Immature natural killer cell (primary cell): ENCODE measurements around the gene ZFP36L2. TPM values are rescaled to one million over a fixed set of nuclear protein-coding genes. Genes with fewer than 3 reads are reported as not detected.
"Not testable (repeated sequence)": the region's sequence is repeated elsewhere in the genome, so short reads cannot be mapped to it uniquely, and the experiment has no call there.

ENCODE experiments used
- DNase-seq, 3 donors: peaks; one replicate each; pipeline ENCODE4 v3.0.0; 2022; ENCODE audit warnings: mixed read lengths in 1 of 3
- H3K27ac Mint-ChIP-seq, 6 donors: one replicate each; pipeline ENCODE4 v1.8.0; 2020; ENCODE audit warnings: mixed read lengths in 6 of 6, mild to moderate bottlenecking in 5 of 6, inconsistent platforms in 4 of 6, moderate library complexity in 3 of 6
- H3K27me3 Mint-ChIP-seq, 3 donors: one replicate each; pipeline ENCODE4 v1.8.0; 2020 to 2021; ENCODE audit warnings: low read depth in 3 of 3, mild to moderate bottlenecking in 3 of 3, mixed read lengths in 3 of 3, moderate library complexity in 3 of 3, inconsistent platforms in 1 of 3
- H3K36me3 Mint-ChIP-seq, 3 donors: one replicate each; pipeline ENCODE4 v1.8.0; 2020; ENCODE audit warnings: mixed read lengths in 3 of 3, inconsistent platforms in 2 of 3, mild to moderate bottlenecking in 2 of 3
- H3K4me1 Mint-ChIP-seq, 2 donors: one replicate each; pipeline ENCODE4 v1.8.0; 2020; ENCODE audit warnings: inconsistent platforms in 2 of 2, mild to moderate bottlenecking in 2 of 2, mixed read lengths in 2 of 2, moderate library complexity in 1 of 2
- H3K4me3 Mint-ChIP-seq, 5 donors: one replicate each; pipeline ENCODE4 v1.8.0; 2020; ENCODE audit warnings: mild to moderate bottlenecking in 5 of 5, mixed read lengths in 5 of 5, inconsistent platforms in 3 of 5, moderate library complexity in 3 of 5
- H3K9me3 Mint-ChIP-seq, 6 donors: one replicate each; pipeline ENCODE4 v1.8.0; 2020; ENCODE audit warnings: mild to moderate bottlenecking in 6 of 6, mixed read lengths in 6 of 6, inconsistent platforms in 4 of 6, moderate library complexity in 3 of 6
- polyA plus RNA-seq, 3 donors: library from polyadenylated mRNA; unstranded; fragments of 300-500 nt; fragmentation: Illumina TruSeq; gene quantifications; one replicate each; pipeline ENCODE4 v1.2.3, GENCODE V29; 2021

ZFP36L2 gene
- polyA plus RNA-seq, 3 donors from 2014 or later: 166 to 431 (median 274) TPM

DNA sequence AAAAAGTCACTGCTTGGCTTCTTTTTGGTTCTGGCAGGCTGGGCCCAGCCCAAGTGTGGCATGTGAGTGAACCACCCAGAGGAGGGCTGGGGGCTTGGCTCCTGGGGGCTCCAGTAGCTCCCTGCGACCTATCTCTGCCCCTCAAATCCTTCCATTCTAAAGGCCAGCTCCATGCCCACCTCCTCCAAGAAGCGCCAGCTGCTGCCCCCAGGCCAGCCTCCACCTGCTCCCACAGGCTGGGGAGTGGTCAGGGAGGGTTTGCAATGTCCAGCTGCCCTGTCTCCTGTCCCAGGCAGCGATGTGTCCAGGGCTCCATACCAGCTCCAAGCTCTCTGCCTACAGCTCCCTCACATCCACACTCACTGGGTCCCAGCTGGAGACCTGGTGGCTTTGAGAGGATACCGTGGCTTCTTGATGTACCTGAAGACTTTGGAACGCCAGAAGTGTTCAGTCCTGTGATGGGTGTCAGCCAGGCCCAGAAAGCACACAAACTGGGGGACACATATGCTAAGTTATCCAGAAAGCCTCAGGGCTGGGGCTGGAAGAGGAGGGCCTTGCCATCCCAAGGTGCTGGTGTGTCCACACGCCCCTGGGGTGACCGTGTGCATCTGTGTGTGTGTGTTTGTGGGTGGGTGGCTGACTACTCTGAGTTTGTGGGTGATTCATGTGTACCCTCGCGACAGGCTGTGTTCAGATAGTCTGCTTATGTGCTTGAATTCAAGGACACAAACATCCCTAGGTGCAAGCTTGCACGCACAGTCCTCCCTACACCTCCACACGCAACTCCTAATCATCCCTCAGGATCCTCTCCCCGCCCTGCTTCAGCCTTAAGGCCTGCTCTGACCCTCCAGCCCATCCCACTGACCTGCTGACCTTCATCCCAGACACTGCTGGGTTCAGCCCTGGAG, 33.4 kb downstream of the ZFP36L2 start:
- Mint-ChIP-seq H3K27me3 (peaks cover 2 to 11% (median 3%) of the 10 kb centered on the region in 3 donors), H3K36me3 (peaks cover 0 to 4% (median 0%) of the 10 kb centered on the region in 3 donors), H3K4me1 (peaks cover 59 to 60% of the 10 kb centered on the region in 2 donors), H3K9me3 (no peaks in the 10 kb centered on the region), H3K27ac (peak overlapping the region; percentile 86 to 99 (median 96)), H3K4me3 (peak overlapping the region in 1 of 5 donors; percentile 4)
- no peak for DNase-seq

GRCh38 chr2:43191947-43192516, 34.4 kb downstream of the ZFP36L2 start:
- no peak for DNase-seq
- H3K4me1 Mint-ChIP-seq: peaks cover 52 to 53% of the 10 kb centered on the region in 2 donors
- no peak overlapping the region for H3K4me3 Mint-ChIP-seq

DNA sequence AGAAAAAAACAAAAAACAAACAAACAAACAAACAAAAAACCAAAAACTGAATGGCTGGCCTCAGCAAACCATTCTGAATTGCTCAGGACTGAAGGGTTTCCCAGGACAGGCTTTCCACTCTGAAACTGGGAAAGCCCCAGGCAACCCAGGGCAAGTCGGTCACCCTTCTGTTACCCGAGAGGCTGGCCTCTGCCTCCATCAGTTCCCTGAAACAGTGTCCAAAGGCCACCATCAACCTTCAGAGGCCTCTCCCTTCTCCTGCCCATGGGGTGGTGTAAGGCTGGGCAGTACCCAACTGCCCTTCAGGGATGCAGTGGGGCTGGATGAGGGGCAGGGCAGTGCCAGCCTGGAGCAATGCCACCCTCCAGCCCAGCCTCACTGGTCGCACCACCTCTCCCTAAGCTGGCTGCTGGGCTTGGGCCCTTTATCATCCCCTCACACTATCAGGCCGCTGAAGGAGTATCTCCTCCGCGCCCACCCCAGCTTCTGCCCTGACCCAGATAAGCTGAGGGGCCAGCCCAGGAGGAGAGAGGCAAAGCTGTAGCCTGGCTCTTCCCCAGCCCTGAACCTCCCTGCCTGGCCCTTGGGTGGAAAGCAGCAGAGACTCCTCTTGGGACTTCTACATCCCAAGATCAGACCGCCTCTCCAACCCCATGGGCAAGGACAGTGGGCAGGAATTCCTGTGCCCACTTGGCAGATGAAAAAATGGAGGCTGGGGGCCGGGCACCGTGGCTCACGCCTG, 35.9 kb downstream of the ZFP36L2 start:
- H3K36me3 Mint-ChIP-seq: no peaks in the 10 kb centered on the region
- H3K27me3 Mint-ChIP-seq: peaks cover 0 to 5% (median 1%) of the 10 kb centered on the region in 3 donors
- no peak overlapping the region for H3K4me3 Mint-ChIP-seq
- H3K4me1 Mint-ChIP-seq: peaks cover 46 to 49% of the 10 kb centered on the region in 2 donors
- H3K27ac Mint-ChIP-seq: peak overlapping the region in 2 of 6 donors; percentile 23 to 50
- DNase-seq: no peak
- H3K9me3 Mint-ChIP-seq: no peaks in the 10 kb centered on the region

More at GRCh38 chr2:43191947-43192516, 34.4 kb downstream of the ZFP36L2 start:
- peaks cover 2 to 8% (median 4%) of the 10 kb centered on the region in 3 donors for H3K27me3 Mint-ChIP-seq
- peaks cover 0 to 4% (median 0%) of the 10 kb centered on the region in 3 donors for H3K36me3 Mint-ChIP-seq
- no peaks in the 10 kb centered on the region for H3K9me3 Mint-ChIP-seq
- peak overlapping the region; percentile 10 to 86 (median 77) for H3K27ac Mint-ChIP-seq

DNA sequence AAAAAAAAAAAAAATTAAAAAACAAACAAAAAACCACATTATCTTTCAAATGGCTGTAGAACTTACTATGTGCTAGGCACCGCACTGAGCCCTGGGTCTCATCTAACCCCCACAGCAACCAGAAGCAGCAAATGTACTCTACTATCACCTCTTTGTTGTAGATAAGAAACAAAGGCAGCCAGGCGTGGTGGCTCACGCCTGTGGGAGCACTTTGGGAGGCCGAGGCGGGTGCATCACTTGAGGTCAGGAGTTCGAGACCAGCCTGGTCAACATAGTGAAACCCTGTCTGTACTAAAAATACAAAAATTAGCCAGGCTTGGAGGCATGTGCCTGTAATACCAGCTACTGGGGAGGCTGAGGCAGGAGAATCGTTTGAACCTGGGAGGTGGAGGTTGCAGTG, 36.5 kb downstream of the ZFP36L2 start:
- not testable (repeated sequence) for H3K9me3 Mint-ChIP-seq, H3K36me3 Mint-ChIP-seq, H3K4me3 Mint-ChIP-seq, H3K27me3 Mint-ChIP-seq, DNase-seq
- Mint-ChIP-seq H3K4me1 (peaks cover 39 to 47% of the 10 kb centered on the region in 2 donors), H3K27ac (peak overlapping the region in 1 of 6 donors; percentile 13)

GRCh38 chr2:43188561-43189386, 37.6 kb downstream of the ZFP36L2 start:
- Mint-ChIP-seq H3K36me3 (no peaks in the 10 kb centered on the region), H3K27ac (peak overlapping the region in 3 of 6 donors; percentile 7 to 51 (median 50)), H3K4me1 (peaks cover 35 to 40% of the 10 kb centered on the region in 2 donors), H3K27me3 (peaks cover 0 to 2% (median 1%) of the 10 kb centered on the region in 3 donors), H3K4me3 (no peak overlapping the region), H3K9me3 (peaks cover 0 to 2% (median 0%) of the 10 kb centered on the region in 6 donors)
- no peak for DNase-seq

- Mint-ChIP-seq H3K36me3 (no peaks in the 10 kb centered on the region), H3K4me3 (no peak overlapping the region), H3K27ac (peak overlapping the region in 2 of 6 donors; percentile 12 to 84)
These were observed 39.6 kb downstream of the ZFP36L2 start for GRCh38 chr2:43186679-43187374.

GRCh38 chr2:43186321-43186678, 40.1 kb downstream of the ZFP36L2 start:
- Mint-ChIP-seq H3K27ac (peak overlapping the region in 3 of 6 donors; percentile 35 to 74 (median 67)), H3K4me3 (no peak overlapping the region), H3K36me3 (peaks cover 0 to 4% (median 0%) of the 10 kb centered on the region in 3 donors), H3K9me3 (peaks cover 0 to 2% (median 0%) of the 10 kb centered on the region in 6 donors), H3K4me1 (peaks cover 12 to 20% of the 10 kb centered on the region in 2 donors), H3K27me3 (peaks cover 0 to 1% (median 0%) of the 10 kb centered on the region in 3 donors)
- DNase-seq: no peak

More at GRCh38 chr2:43186679-43187374, 39.6 kb downstream of the ZFP36L2 start:
- Mint-ChIP-seq H3K4me1 (peaks cover 15 to 23% of the 10 kb centered on the region in 2 donors), H3K9me3 (peaks cover 0 to 2% (median 0%) of the 10 kb centered on the region in 6 donors), H3K27me3 (peaks cover 0 to 1% (median 0%) of the 10 kb centered on the region in 3 donors)
- DNase-seq: no peak

- Mint-ChIP-seq H3K36me3 (peaks cover 0 to 8% (median 0%) of the 10 kb centered on the region in 3 donors), H3K4me3 (no peak overlapping the region), H3K27ac (peak overlapping the region in 3 of 6 donors; percentile 74 to 87 (median 82)), H3K27me3 (peaks cover 0 to 1% (median 0%) of the 10 kb centered on the region in 3 donors), H3K9me3 (peaks cover 0 to 2% (median 0%) of the 10 kb centered on the region in 6 donors), H3K4me1 (peaks cover 12 to 22% of the 10 kb centered on the region in 2 donors)
- DNase-seq: no peak
These were observed 41.3 kb downstream of the ZFP36L2 start for GRCh38 chr2:43185146-43185545.

DNA sequence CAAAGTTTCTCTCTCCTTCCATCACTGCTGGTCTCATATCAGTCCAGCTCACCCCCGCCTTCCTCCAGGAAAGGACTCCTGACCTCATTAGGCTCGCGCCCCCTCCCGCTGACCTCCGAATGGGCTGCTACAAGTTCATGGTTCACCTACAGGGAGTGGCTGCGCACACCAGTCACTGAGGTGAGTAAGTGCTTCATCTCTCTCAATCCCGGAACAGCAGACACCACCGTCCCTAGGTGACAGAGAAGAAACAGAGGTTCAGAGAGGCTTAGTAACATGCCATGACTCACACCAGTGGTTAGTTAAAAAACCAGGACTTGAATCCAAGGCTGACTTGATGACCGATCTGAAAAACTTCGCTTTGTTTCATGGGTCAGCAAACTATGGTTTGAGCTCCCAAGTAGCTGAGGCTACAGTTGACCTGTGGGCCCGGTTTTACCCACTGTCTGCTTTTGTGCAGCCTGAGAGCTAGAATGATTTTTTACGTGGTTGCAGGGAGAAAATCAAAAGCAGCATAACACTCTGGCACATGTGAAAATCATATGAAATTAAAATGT, 42.0 kb downstream of the ZFP36L2 start:
- H3K4me3 Mint-ChIP-seq: no peak overlapping the region
- DNase-seq: peak in 1 of 3 donors; percentile 23
- peaks cover 12 to 23% of the 10 kb centered on the region in 2 donors for H3K4me1 Mint-ChIP-seq

GRCh38 chr2:43183743-43184142, 42.7 kb downstream of the ZFP36L2 start:
- no peak for DNase-seq
- peaks cover 18 to 28% of the 10 kb centered on the region in 2 donors for H3K4me1 Mint-ChIP-seq
- no peak overlapping the region for H3K4me3 Mint-ChIP-seq
- peaks cover 0 to 2% (median 0%) of the 10 kb centered on the region in 6 donors for H3K9me3 Mint-ChIP-seq
- peaks cover 0 to 1% (median 0%) of the 10 kb centered on the region in 3 donors for H3K27me3 Mint-ChIP-seq
- H3K36me3 Mint-ChIP-seq: peaks cover 0 to 8% (median 0%) of the 10 kb centered on the region in 3 donors
- H3K27ac Mint-ChIP-seq: peak overlapping the region in 2 of 6 donors; percentile 4 to 41

More for the DNA sequence above, 42.0 kb downstream of the ZFP36L2 start:
- Mint-ChIP-seq H3K27me3 (peaks cover 0 to 1% (median 0%) of the 10 kb centered on the region in 3 donors), H3K36me3 (peaks cover 0 to 8% (median 0%) of the 10 kb centered on the region in 3 donors), H3K9me3 (peaks cover 0 to 2% (median 0%) of the 10 kb centered on the region in 6 donors), H3K27ac (peak overlapping the region in 5 of 6 donors; percentile 40 to 87 (median 63))

DNA sequence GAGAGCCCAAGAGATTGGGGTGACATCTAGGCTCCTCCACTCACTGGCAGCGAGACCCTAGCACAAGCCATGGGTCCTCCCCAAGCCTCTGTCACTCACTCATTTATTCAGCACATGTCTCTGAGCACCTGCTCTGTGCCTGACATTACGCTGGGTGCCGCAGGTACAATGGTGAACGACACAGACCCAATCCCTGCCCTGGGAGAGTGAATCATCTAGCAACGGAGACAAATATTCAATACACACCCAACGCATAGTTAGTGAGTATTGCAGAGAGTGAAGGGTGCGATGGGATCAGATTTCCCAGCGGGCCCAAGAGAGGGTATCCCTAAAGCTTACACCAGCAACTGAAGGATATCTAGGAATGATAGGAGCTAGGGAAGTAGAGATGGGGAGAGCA, 45.5 kb downstream of the ZFP36L2 start:
- Mint-ChIP-seq H3K4me1 (peaks cover 39% of the 10 kb centered on the region in 2 donors), H3K4me3 (no peak overlapping the region), H3K9me3 (peaks cover 0 to 2% (median 0%) of the 10 kb centered on the region in 6 donors), H3K36me3 (peaks cover 0 to 8% (median 0%) of the 10 kb centered on the region in 3 donors), H3K27me3 (no peaks in the 10 kb centered on the region), H3K27ac (peak overlapping the region in 4 of 6 donors; percentile 43 to 62 (median 46))
- DNase-seq: no peak

- Mint-ChIP-seq H3K4me3 (no peak overlapping the region), H3K27me3 (peaks cover 0 to under 1% (median 0%) of the 10 kb centered on the region in 3 donors), H3K36me3 (peaks cover 0 to 8% (median 0%) of the 10 kb centered on the region in 3 donors), H3K9me3 (peaks cover 0 to 2% (median 0%) of the 10 kb centered on the region in 6 donors), H3K27ac (peak overlapping the region in 1 of 6 donors; percentile 62), H3K4me1 (peaks cover 45 to 47% of the 10 kb centered on the region in 2 donors)
- no peak for DNase-seq
These were observed 46.5 kb downstream of the ZFP36L2 start for GRCh38 chr2:43179942-43180341.
